Measurements from ENCODE around the gene MTRR. TPM values are rescaled to one million over a fixed set of nuclear protein-coding genes. Genes with fewer than 3 reads are reported as not detected.

MTRR gene
- total RNA-seq, 1 experiment from 2014 or later: 57.1 TPM

GRCh38 chr5:7824995-7825394, 44.0 kb upstream of the MTRR start:
- intact Hi-C loops (cut with micrococcal nuclease; ENCODE audit: unreplicated experiment): no loop called here
- Histone ChIP-seq H3K4me3 (ENCODE audit: low read depth, low read length, poor library complexity, severe bottlenecking) (no peak overlapping the region), H3K27ac (ENCODE audit: low read depth, low read length, poor library complexity, severe bottlenecking) (no peak overlapping the region), H3K27me3 (replicated peaks; ENCODE audit: insufficient read depth, low read depth, low read length, poor library complexity) (peaks cover 23% of the 10 kb centered on the region), H3K4me1 (ENCODE audit: insufficient read depth, low read length, poor library complexity, severe bottlenecking) (no peaks in the 10 kb centered on the region), H3K9me3 (ENCODE audit: low read depth, low read length, poor library complexity, severe bottlenecking) (no peaks in the 10 kb centered on the region), H3K36me3 (ENCODE audit: insufficient read depth, low read length, poor library complexity, severe bottlenecking) (no peaks in the 10 kb centered on the region)
- no peak for DNase-seq (ENCODE audit: low spot score)
- CTCF ChIA-PET: no interaction called here
- no TSS peak for BruUV-seq (replicated peaks)
- no peak for TF ChIP-seq CTCF (conservative IDR thresholded peaks at IDR 0.05; ENCODE audit: low read depth, low read length)
- TF ChIP-seq EZH2 (IDR thresholded peaks at IDR 0.05; ENCODE audit: borderline replicate concordance, low read depth, low read length, poor library complexity, severe bottlenecking): no peak
- POLR2A ChIA-PET (ENCODE audit: low non-redundant PET): no interaction called here

- CTCF ChIA-PET: no interaction called here
- POLR2A ChIA-PET (ENCODE audit: low non-redundant PET): no interaction called here
- TF ChIP-seq CTCF (conservative IDR thresholded peaks at IDR 0.05; ENCODE audit: low read depth, low read length) (no peak), EZH2 (IDR thresholded peaks at IDR 0.05; ENCODE audit: borderline replicate concordance, low read depth, low read length, poor library complexity, severe bottlenecking) (no peak)
Measured at GRCh38 chr5:7825630-7826029, 43.3 kb upstream of the MTRR start.

GRCh38 chr5:7827610-7828009, 41.3 kb upstream of the MTRR start:
- peak; percentile 25 for DNase-seq (ENCODE audit: low spot score)
- no TSS peak for BruUV-seq (replicated peaks)
- TF ChIP-seq EZH2 (IDR thresholded peaks at IDR 0.05; ENCODE audit: borderline replicate concordance, low read depth, low read length, poor library complexity, severe bottlenecking) (no peak), CTCF (conservative IDR thresholded peaks at IDR 0.05; ENCODE audit: low read depth, low read length) (peak; percentile 45; the same call in 1 of the 2 replicates)
- ChIA-PET POLR2A (ENCODE audit: low non-redundant PET) (no interaction called here), CTCF (interaction anchor here (0.6 kb wide), 1 partner anchor 47 kb away, joined by 3 read pairs; no protein-coding TSS in a partner anchor)
- Histone ChIP-seq H3K9me3 (ENCODE audit: low read depth, low read length, poor library complexity, severe bottlenecking) (no peaks in the 10 kb centered on the region), H3K27ac (ENCODE audit: low read depth, low read length, poor library complexity, severe bottlenecking) (no peak overlapping the region), H3K4me3 (ENCODE audit: low read depth, low read length, poor library complexity, severe bottlenecking) (no peak overlapping the region), H3K4me1 (ENCODE audit: insufficient read depth, low read length, poor library complexity, severe bottlenecking) (no peaks in the 10 kb centered on the region), H3K36me3 (ENCODE audit: insufficient read depth, low read length, poor library complexity, severe bottlenecking) (no peaks in the 10 kb centered on the region), H3K27me3 (replicated peaks; ENCODE audit: insufficient read depth, low read depth, low read length, poor library complexity) (peaks cover 18% of the 10 kb centered on the region)
- intact Hi-C loops (cut with micrococcal nuclease; ENCODE audit: unreplicated experiment): no loop called here

More at GRCh38 chr5:7825630-7826029, 43.3 kb upstream of the MTRR start:
- DNase-seq (ENCODE audit: low spot score): no peak
- H3K4me1 ChIP-seq (ENCODE audit: insufficient read depth, low read length, poor library complexity, severe bottlenecking): no peaks in the 10 kb centered on the region
- no peak overlapping the region for H3K4me3 ChIP-seq (ENCODE audit: low read depth, low read length, poor library complexity, severe bottlenecking)
- H3K36me3 ChIP-seq (ENCODE audit: insufficient read depth, low read length, poor library complexity, severe bottlenecking): no peaks in the 10 kb centered on the region
- intact Hi-C loops (cut with micrococcal nuclease; ENCODE audit: unreplicated experiment): no loop called here
- BruUV-seq (replicated peaks): no TSS peak
- peaks cover 23% of the 10 kb centered on the region for H3K27me3 ChIP-seq (replicated peaks; ENCODE audit: insufficient read depth, low read depth, low read length, poor library complexity)
- no peak overlapping the region for H3K27ac ChIP-seq (ENCODE audit: low read depth, low read length, poor library complexity, severe bottlenecking)
- H3K9me3 ChIP-seq (ENCODE audit: low read depth, low read length, poor library complexity, severe bottlenecking): no peaks in the 10 kb centered on the region
